Central memory CD8-positive, alpha-beta T cell (primary cell): ENCODE measurements around the gene ANKRD45.
"Not testable (repeated sequence)": the region's sequence is repeated elsewhere in the genome, so short reads cannot be mapped to it uniquely, and the experiment has no call there.

Experiments used
- ATAC-seq: fragments of 150-1000 bp; cut with Tn5 transposase; replicated peaks from 2 replicates; pipeline ENCODE4 v1.10.0; 2022; ENCODE audit warnings: mild to moderate bottlenecking, moderate FRiP score, moderate number of reproducible peaks; ENCODE audit not compliant: poor library complexity, severe bottlenecking; ENCODE audit errors: extremely low read depth
- DNase-seq, 2 donors: peaks; one replicate each; pipeline ENCODE4 v3.0.0; 2021; ENCODE audit warnings: low spot score in 2 of 2
- H3K27ac Mint-ChIP-seq: one replicate; pipeline ENCODE4 v1.8.0; 2022; ENCODE audit warnings: low read depth, mild to moderate bottlenecking, moderate library complexity, mixed read lengths
- H3K27me3 Mint-ChIP-seq: one replicate; pipeline ENCODE4 v1.8.0; 2022; ENCODE audit warnings: mixed read lengths
- H3K36me3 Mint-ChIP-seq: one replicate; pipeline ENCODE4 v1.8.0; 2022; ENCODE audit warnings: mild to moderate bottlenecking, moderate library complexity, mixed read lengths; ENCODE audit not compliant: insufficient read depth
- H3K4me1 Mint-ChIP-seq: one replicate; pipeline ENCODE4 v1.8.0; 2022; ENCODE audit warnings: mixed read lengths
- H3K4me3 Mint-ChIP-seq: one replicate; pipeline ENCODE4 v1.8.0; 2022; ENCODE audit warnings: mild to moderate bottlenecking, moderate library complexity, mixed read lengths
- H3K9me3 Mint-ChIP-seq: one replicate; pipeline ENCODE4 v1.8.0; 2022; ENCODE audit warnings: mixed read lengths

The ANKRD45 gene

GRCh38 chr1:173669491-173669941 is at the start of gene ANKRD45:
ANKRD45 (minus strand) TSS chr1:173669851; CDS start chr1:173659418, 10,433 bp downstream.
- ATAC-seq (no peak), DNase-seq (no peak)
- peaks cover 49% of the 10 kb centered on the region for H3K27me3 Mint-ChIP-seq
- H3K27ac Mint-ChIP-seq = no peak within 1 kb of the TSS
- H3K4me1 Mint-ChIP-seq = peaks cover 5% of the 10 kb centered on the region
- peaks cover 3% of the 10 kb centered on the region for H3K36me3 Mint-ChIP-seq
- no peaks in the 10 kb centered on the region for H3K9me3 Mint-ChIP-seq
- peak within 1 kb of the TSS; percentile 14 for H3K4me3 Mint-ChIP-seq

- DNase-seq = no peak
- Mint-ChIP-seq H3K4me3 (peak overlapping the region; percentile 16), H3K27me3 (no peaks in the 10 kb centered on the region), H3K36me3 (peaks cover 16% of the 10 kb centered on the region), H3K9me3 (no peaks in the 10 kb centered on the region), H3K4me1 (peaks cover 31% of the 10 kb centered on the region), H3K27ac (peak overlapping the region; percentile 5)
- ATAC-seq = no peak
Observed at GRCh38 chr1:173717238-173717637, 47.6 kb upstream of the ANKRD45 start.

- Mint-ChIP-seq H3K36me3 (peaks cover 15% of the 10 kb centered on the region), H3K27ac (peak overlapping the region; percentile 92), H3K4me1 (peaks cover 19% of the 10 kb centered on the region), H3K27me3 (peaks cover 15% of the 10 kb centered on the region), H3K9me3 (no peaks in the 10 kb centered on the region), H3K4me3 (peak overlapping the region; percentile 88)
- DNase-seq = no peak
- ATAC-seq = no peak
Observed at GRCh38 chr1:173715538-173715844, 45.8 kb upstream of the ANKRD45 start.

- Mint-ChIP-seq H3K4me1 (peaks cover 15% of the 10 kb centered on the region), H3K36me3 (peaks cover 13% of the 10 kb centered on the region), H3K27ac (peak within 1 kb of the TSS; percentile 92), H3K9me3 (no peaks in the 10 kb centered on the region), H3K27me3 (peaks cover 20% of the 10 kb centered on the region), H3K4me3 (peak within 1 kb of the TSS; percentile 88)
- DNase-seq (peak; percentile 78 to 89), ATAC-seq (peak; percentile 97)
Observed at GRCh38 chr1:173714759-173715537, 45.3 kb upstream of the ANKRD45 start, which contains the start of gene KLHL20. KLHL20 (plus strand) TSS chr1:173714981; CDS start chr1:173716044, 1,063 bp downstream.

- Mint-ChIP-seq H3K36me3 (peaks cover 13% of the 10 kb centered on the region), H3K9me3 (no peaks in the 10 kb centered on the region), H3K27ac (peak overlapping the region; percentile 92), H3K4me1 (peaks cover 15% of the 10 kb centered on the region), H3K4me3 (peak overlapping the region; percentile 88), H3K27me3 (peaks cover 26% of the 10 kb centered on the region)
- DNase-seq = no peak
- ATAC-seq = peak; percentile 0
Observed at GRCh38 chr1:173714441-173714758, 44.7 kb upstream of the ANKRD45 start.

- peaks cover 37% of the 10 kb centered on the region for H3K27me3 Mint-ChIP-seq
- no peak overlapping the region for H3K27ac Mint-ChIP-seq
- H3K9me3 Mint-ChIP-seq = no peaks in the 10 kb centered on the region
- H3K4me3 Mint-ChIP-seq = no peak overlapping the region
- H3K4me1 Mint-ChIP-seq = no peaks in the 10 kb centered on the region
- ATAC-seq (no peak), DNase-seq (no peak)
- H3K36me3 Mint-ChIP-seq = no peaks in the 10 kb centered on the region
Observed at GRCh38 chr1:173708787-173709186, 39.1 kb upstream of the ANKRD45 start.

- Mint-ChIP-seq H3K27ac (no peak overlapping the region), H3K36me3 (peaks cover 2% of the 10 kb centered on the region), H3K9me3 (no peaks in the 10 kb centered on the region), H3K4me1 (no peaks in the 10 kb centered on the region), H3K27me3 (peaks cover 18% of the 10 kb centered on the region), H3K4me3 (no peak overlapping the region)
- DNase-seq (no peak), ATAC-seq (no peak)
Observed at GRCh38 chr1:173705117-173705516, 35.5 kb upstream of the ANKRD45 start.

GRCh38 chr1:173702736-173703135 is 33.1 kb upstream of the ANKRD45 start:
- peaks cover 21% of the 10 kb centered on the region for H3K27me3 Mint-ChIP-seq
- H3K4me1 Mint-ChIP-seq = no peaks in the 10 kb centered on the region
- no peak overlapping the region for H3K27ac Mint-ChIP-seq
- H3K4me3 Mint-ChIP-seq = no peak overlapping the region
- peaks cover 2% of the 10 kb centered on the region for H3K36me3 Mint-ChIP-seq
- H3K9me3 Mint-ChIP-seq = no peaks in the 10 kb centered on the region
- ATAC-seq (no peak), DNase-seq (no peak)

- H3K27me3 Mint-ChIP-seq = peaks cover 36% of the 10 kb centered on the region
- not testable (repeated sequence) for H3K4me1 Mint-ChIP-seq, ATAC-seq, DNase-seq, H3K27ac Mint-ChIP-seq, H3K9me3 Mint-ChIP-seq, H3K4me3 Mint-ChIP-seq, H3K36me3 Mint-ChIP-seq
Observed at GRCh38 chr1:173701299-173701698, 31.6 kb upstream of the ANKRD45 start.

- no peak overlapping the region for H3K4me3 Mint-ChIP-seq
- no peaks in the 10 kb centered on the region for H3K9me3 Mint-ChIP-seq
- H3K36me3 Mint-ChIP-seq = peaks cover 4% of the 10 kb centered on the region
- peaks cover 33% of the 10 kb centered on the region for H3K27me3 Mint-ChIP-seq
- DNase-seq = no peak
- H3K4me1 Mint-ChIP-seq = peaks cover 7% of the 10 kb centered on the region
- no peak overlapping the region for H3K27ac Mint-ChIP-seq
- ATAC-seq = no peak
Observed at GRCh38 chr1:173693238-173693637, 23.6 kb upstream of the ANKRD45 start.

GRCh38 chr1:173688300-173688699 is 18.6 kb upstream of the ANKRD45 start:
- peaks cover 6% of the 10 kb centered on the region for H3K36me3 Mint-ChIP-seq
- peaks cover 11% of the 10 kb centered on the region for H3K4me1 Mint-ChIP-seq
- H3K27me3 Mint-ChIP-seq = no peaks in the 10 kb centered on the region
- no peaks in the 10 kb centered on the region for H3K9me3 Mint-ChIP-seq
- no peak for ATAC-seq
- H3K27ac Mint-ChIP-seq = peak overlapping the region; percentile 88
- peak overlapping the region; percentile 2 for H3K4me3 Mint-ChIP-seq
- DNase-seq = no peak

GRCh38 chr1:173685121-173685520 is 15.5 kb upstream of the ANKRD45 start:
- not testable (repeated sequence) for DNase-seq, H3K27ac Mint-ChIP-seq, H3K36me3 Mint-ChIP-seq, H3K4me3 Mint-ChIP-seq, H3K27me3 Mint-ChIP-seq, H3K9me3 Mint-ChIP-seq, ATAC-seq
- peaks cover 11% of the 10 kb centered on the region for H3K4me1 Mint-ChIP-seq

GRCh38 chr1:173683838-173684237 is 14.2 kb upstream of the ANKRD45 start:
- ATAC-seq, H3K9me3 Mint-ChIP-seq, H3K4me3 Mint-ChIP-seq, H3K27ac Mint-ChIP-seq, H3K4me1 Mint-ChIP-seq, DNase-seq, H3K27me3 Mint-ChIP-seq, H3K36me3 Mint-ChIP-seq: not testable (repeated sequence)
